Lung microvascular endothelial cell (primary cell): Measurements from ENCODE around the gene TP53I13. TPM values are rescaled to one million over a fixed set of nuclear protein-coding genes. Genes with fewer than 3 reads are reported as not detected.

Experiments
- DNase-seq, 2 donors: peaks; one replicate each; pipeline versions ENCODE4 v3.0.0 to v3.0.0-alpha.2; 2010; ENCODE audit warnings: low read depth in 2 of 2
- total RNA-seq: library from RNA; depleted of rRNA; stranded (reverse); fragments of >200 nt; gene quantifications from 2 replicates; pipeline ENCODE4 v1.2.1, GENCODE V29; 2014

Gene TP53I13
- total RNA-seq, 1 donor from 2014 or later = 29.2 TPM

- peak; percentile 87 to 90 for DNase-seq
These were observed 47.2 kb downstream of the TP53I13 start for GRCh38 chr17:29615492-29616299.

GRCh38 chr17:29616300-29617048 is 48.0 kb downstream of the TP53I13 start:
- no peak for DNase-seq

- DNase-seq = peak; percentile 86 to 93
These were observed 48.6 kb downstream of the TP53I13 start for GRCh38 chr17:29617125-29617480.

- peak; percentile 61 to 72 for DNase-seq
These were observed 49.2 kb downstream of the TP53I13 start for GRCh38 chr17:29617481-29618271.

GRCh38 chr17:29618272-29619065 is 50.0 kb downstream of the TP53I13 start:
- no peak for DNase-seq

GRCh38 chr17:29619251-29619650 is 50.8 kb downstream of the TP53I13 start:
- DNase-seq = peak; percentile 41 to 53

- no peak for DNase-seq
These were observed 51.8 kb downstream of the TP53I13 start for GRCh38 chr17:29620271-29620670.

- no peak for DNase-seq
These were observed 52.4 kb downstream of the TP53I13 start for GRCh38 chr17:29620779-29621500.

GRCh38 chr17:29621751-29622194 is 53.3 kb downstream of the TP53I13 start:
- no peak for DNase-seq

Other genes starting within 250 kb of the TP53I13 start
- 31.8 and 41.1 TPM in 2 replicates for gene TAOK1, start 178.3 kb upstream of the TP53I13 start, total RNA-seq
- gene ABHD15, start 1.7 kb upstream of the TP53I13 start, total RNA-seq = 3.7 and 4.2 TPM in 2 replicates
- gene GIT1, start 20.9 kb downstream of the TP53I13 start, total RNA-seq = 25.1 and 35.7 TPM in 2 replicates
- 3.1 and 4.8 TPM in 2 replicates for gene ANKRD13B, start 24.4 kb downstream of the TP53I13 start, total RNA-seq
- 0.40 and 0.87 TPM in 2 replicates for gene CORO6, start 54.2 kb downstream of the TP53I13 start, total RNA-seq